Keratinocyte (primary cell): Measurements from ENCODE around the gene RRP9.

ENCODE experiments used
- EZH2 ChIP-seq: IDR thresholded peaks from one replicate; pipeline ENCODE4 v1.6.1; 2012; ENCODE audit warnings: inconsistent platforms, mild to moderate bottlenecking, low read length, moderate library complexity
- TF ChIP-seq, protein P1 (sequence below), 3 experiments: IDR thresholded peaks in 1 of 3; conservative IDR thresholded peaks in 1 of 3; optimal IDR thresholded peaks in 1 of 3; 2 replicates in 2 of 3; 3 replicates in 1 of 3; pipeline versions ENCODE3 to v1.5.1; 2011; ENCODE audit warnings: low read length in 3 of 3, mild to moderate bottlenecking in 3 of 3, moderate library complexity in 2 of 3, control low read depth in 1 of 3, inconsistent platforms in 1 of 3; ENCODE audit not compliant: insufficient read depth in 2 of 3; ENCODE audit errors: extremely low read depth in 1 of 3

DNA sequence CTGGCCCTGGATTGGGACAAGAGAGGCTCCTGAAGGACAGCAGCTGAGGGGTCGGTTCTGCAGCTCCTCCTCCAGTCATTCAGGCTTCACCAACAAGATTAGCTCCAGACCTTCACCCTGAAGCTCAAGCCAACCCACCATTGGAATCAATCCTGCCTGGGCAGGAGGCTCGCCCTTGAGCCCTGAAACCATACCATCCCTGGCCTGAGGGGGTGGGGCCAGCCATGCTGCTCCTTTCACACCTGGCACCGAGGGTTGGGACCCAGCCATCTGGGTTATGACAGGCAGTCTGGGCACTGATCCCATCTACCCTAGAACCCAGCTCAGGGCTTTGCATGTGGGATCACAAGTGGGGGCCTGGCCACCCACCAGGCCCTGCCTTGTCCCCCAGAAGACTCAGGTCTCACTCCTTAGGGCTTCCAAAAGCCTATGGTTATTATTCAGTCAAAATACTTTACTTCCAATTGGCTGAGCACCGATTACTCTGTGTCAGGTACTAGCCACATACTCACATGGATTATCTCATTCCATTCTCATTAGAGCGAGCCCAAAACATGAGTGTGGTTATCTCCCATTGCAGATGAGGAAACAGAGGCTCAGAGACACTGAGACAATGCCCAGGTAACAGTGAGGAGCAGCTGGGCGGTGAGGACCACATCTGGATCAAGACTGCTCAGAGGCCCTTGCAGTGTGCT, 29.0 kb upstream of the RRP9 start:
- TF ChIP-seq, protein P1, sequence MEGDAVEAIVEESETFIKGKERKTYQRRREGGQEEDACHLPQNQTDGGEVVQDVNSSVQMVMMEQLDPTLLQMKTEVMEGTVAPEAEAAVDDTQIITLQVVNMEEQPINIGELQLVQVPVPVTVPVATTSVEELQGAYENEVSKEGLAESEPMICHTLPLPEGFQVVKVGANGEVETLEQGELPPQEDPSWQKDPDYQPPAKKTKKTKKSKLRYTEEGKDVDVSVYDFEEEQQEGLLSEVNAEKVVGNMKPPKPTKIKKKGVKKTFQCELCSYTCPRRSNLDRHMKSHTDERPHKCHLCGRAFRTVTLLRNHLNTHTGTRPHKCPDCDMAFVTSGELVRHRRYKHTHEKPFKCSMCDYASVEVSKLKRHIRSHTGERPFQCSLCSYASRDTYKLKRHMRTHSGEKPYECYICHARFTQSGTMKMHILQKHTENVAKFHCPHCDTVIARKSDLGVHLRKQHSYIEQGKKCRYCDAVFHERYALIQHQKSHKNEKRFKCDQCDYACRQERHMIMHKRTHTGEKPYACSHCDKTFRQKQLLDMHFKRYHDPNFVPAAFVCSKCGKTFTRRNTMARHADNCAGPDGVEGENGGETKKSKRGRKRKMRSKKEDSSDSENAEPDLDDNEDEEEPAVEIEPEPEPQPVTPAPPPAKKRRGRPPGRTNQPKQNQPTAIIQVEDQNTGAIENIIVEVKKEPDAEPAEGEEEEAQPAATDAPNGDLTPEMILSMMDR (optimal IDR thresholded peaks at IDR 0.05 in 1 of 3, IDR thresholded peaks at IDR 0.05 in 1 of 3, conservative IDR thresholded peaks at IDR 0.05 in 1 of 3; ENCODE audit: extremely low read depth in 1 of 3, insufficient read depth in 2 of 3, low read length in 3 of 3) = no peak
- no peak for TF ChIP-seq EZH2
